Liver (tissue), 3 donors: ENCODE results near the gene BAIAP2.

Experiments
- EGR1 ChIP-seq, 2 donors: IDR thresholded peaks; 2 replicates each; pipeline ENCODE4 v1.6.1; 2016 to 2018; ENCODE audit warnings: antibody characterized with exemption in 2 of 2, low read depth in 2 of 2
- GABPA ChIP-seq, 2 donors: IDR thresholded peaks in 1 of 2; conservative IDR thresholded peaks in 1 of 2; 2 replicates each; pipeline ENCODE4 v1.6.1; 2016; ENCODE audit warnings: antibody characterized with exemption in 2 of 2, mild to moderate bottlenecking in 1 of 2, moderate library complexity in 1 of 2
- RAD21 ChIP-seq, 2 donors: IDR thresholded peaks; 2 replicates each; pipeline ENCODE4 v1.6.1; 2016; ENCODE audit warnings: antibody characterized with exemption in 2 of 2, mild to moderate bottlenecking in 2 of 2
- TF ChIP-seq, protein P1 (sequence below): IDR thresholded peaks from 2 replicates; pipeline ENCODE4 v1.6.1; 2016; ENCODE audit warnings: antibody characterized with exemption
- TF ChIP-seq, protein P2 (sequence below): fragments of 150-350 bp; IDR thresholded peaks from 2 replicates; pipeline ENCODE4 v1.5.1; 2017; ENCODE audit warnings: improper control_type of control experiment, low read depth, low read length; ENCODE audit not compliant: missing input control
- TF ChIP-seq, protein P3 (sequence below): IDR thresholded peaks from 2 replicates; pipeline ENCODE4 v1.6.1; 2016; ENCODE audit warnings: antibody characterized with exemption, mild to moderate bottlenecking
- TF ChIP-seq, protein P4 (sequence below): IDR thresholded peaks from 2 replicates; pipeline ENCODE4 v1.6.1; 2016; ENCODE audit warnings: antibody characterized with exemption
- donor health status: healthy.
- donor health status: healthy.

DNA sequence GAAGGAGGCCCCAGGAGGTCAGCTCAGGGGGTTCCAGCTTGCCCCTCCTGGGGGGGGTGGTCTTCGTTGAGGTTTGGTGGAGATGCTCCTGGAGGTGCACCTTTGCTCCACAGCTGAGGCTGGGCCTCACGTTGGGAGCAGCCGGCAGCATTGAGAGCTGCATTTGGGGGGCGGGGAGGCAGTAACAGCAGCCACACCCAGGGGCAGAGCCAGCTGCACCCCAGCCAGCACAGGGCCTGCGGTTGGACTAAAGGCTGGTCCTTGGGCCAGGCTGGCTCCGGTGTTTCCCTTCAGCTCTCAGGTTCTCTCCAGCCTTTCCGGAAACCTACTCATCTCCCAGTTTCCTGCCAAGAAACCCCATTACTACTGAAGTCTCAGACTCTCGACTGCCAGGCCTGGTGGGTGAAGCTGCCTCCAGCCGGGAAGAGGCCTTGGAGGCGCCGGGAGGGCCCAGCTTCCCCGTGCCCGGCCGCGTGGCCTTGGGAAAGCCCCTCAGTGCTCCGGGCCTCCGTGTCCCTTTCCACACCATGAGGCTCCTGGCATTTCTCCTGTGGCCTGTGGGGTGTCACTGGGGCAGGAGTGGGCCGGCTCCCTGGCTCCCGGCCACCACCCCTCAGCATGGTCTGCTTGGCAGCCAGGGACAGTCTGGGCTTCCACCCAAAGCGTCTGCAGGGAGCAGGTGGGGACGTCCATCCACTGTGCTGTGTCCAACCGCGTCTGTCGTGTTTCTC is 14.0 kb upstream of the BAIAP2 start:
- TF ChIP-seq, protein P1, sequence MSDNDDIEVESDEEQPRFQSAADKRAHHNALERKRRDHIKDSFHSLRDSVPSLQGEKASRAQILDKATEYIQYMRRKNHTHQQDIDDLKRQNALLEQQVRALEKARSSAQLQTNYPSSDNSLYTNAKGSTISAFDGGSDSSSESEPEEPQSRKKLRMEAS, result no peak
- TF ChIP-seq, protein P2, sequence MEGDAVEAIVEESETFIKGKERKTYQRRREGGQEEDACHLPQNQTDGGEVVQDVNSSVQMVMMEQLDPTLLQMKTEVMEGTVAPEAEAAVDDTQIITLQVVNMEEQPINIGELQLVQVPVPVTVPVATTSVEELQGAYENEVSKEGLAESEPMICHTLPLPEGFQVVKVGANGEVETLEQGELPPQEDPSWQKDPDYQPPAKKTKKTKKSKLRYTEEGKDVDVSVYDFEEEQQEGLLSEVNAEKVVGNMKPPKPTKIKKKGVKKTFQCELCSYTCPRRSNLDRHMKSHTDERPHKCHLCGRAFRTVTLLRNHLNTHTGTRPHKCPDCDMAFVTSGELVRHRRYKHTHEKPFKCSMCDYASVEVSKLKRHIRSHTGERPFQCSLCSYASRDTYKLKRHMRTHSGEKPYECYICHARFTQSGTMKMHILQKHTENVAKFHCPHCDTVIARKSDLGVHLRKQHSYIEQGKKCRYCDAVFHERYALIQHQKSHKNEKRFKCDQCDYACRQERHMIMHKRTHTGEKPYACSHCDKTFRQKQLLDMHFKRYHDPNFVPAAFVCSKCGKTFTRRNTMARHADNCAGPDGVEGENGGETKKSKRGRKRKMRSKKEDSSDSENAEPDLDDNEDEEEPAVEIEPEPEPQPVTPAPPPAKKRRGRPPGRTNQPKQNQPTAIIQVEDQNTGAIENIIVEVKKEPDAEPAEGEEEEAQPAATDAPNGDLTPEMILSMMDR, result no peak
- no peak for TF ChIP-seq EGR1 (IDR thresholded peaks at IDR 0.05; ENCODE audit: low read depth in 2 of 2)
- TF ChIP-seq, protein P3, sequence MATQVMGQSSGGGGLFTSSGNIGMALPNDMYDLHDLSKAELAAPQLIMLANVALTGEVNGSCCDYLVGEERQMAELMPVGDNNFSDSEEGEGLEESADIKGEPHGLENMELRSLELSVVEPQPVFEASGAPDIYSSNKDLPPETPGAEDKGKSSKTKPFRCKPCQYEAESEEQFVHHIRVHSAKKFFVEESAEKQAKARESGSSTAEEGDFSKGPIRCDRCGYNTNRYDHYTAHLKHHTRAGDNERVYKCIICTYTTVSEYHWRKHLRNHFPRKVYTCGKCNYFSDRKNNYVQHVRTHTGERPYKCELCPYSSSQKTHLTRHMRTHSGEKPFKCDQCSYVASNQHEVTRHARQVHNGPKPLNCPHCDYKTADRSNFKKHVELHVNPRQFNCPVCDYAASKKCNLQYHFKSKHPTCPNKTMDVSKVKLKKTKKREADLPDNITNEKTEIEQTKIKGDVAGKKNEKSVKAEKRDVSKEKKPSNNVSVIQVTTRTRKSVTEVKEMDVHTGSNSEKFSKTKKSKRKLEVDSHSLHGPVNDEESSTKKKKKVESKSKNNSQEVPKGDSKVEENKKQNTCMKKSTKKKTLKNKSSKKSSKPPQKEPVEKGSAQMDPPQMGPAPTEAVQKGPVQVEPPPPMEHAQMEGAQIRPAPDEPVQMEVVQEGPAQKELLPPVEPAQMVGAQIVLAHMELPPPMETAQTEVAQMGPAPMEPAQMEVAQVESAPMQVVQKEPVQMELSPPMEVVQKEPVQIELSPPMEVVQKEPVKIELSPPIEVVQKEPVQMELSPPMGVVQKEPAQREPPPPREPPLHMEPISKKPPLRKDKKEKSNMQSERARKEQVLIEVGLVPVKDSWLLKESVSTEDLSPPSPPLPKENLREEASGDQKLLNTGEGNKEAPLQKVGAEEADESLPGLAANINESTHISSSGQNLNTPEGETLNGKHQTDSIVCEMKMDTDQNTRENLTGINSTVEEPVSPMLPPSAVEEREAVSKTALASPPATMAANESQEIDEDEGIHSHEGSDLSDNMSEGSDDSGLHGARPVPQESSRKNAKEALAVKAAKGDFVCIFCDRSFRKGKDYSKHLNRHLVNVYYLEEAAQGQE, result no peak
- TF ChIP-seq RAD21 (IDR thresholded peaks at IDR 0.05), result no peak
- TF ChIP-seq, protein P4, sequence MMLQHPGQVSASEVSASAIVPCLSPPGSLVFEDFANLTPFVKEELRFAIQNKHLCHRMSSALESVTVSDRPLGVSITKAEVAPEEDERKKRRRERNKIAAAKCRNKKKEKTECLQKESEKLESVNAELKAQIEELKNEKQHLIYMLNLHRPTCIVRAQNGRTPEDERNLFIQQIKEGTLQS, result no peak
- no peak for TF ChIP-seq GABPA (IDR thresholded peaks at IDR 0.05 in 1 of 2, conservative IDR thresholded peaks at IDR 0.05 in 1 of 2)
